Activated CD4-positive, alpha-beta T cell treated with anti-CD3 and anti-CD28 coated beads, Interleukin-2, amount 10 ng/mL, durations not matched to agents 7 days and 5 days (primary cell): ENCODE measurements around the gene HBA1. TPM values are rescaled to one million over a fixed set of nuclear protein-coding genes. Genes with fewer than 3 reads are reported as not detected.
"Not testable (repeated sequence)": the region's sequence is repeated elsewhere in the genome, so short reads cannot be mapped to it uniquely, and the experiment has no call there.

Experiments
- CTCF ChIA-PET: fragments of 350-600 bp; sonication (Branson Sonifier 250); formaldehyde crosslinking; loops from one replicate; lab custom pipeline; 2021; ENCODE audit warnings: antibody characterized with exemption; lab: Charles Lee
- POLR2A ChIA-PET: fragments of 350-600 bp; sonication (Branson Sonifier 250); formaldehyde crosslinking; loops from one replicate; lab custom pipeline; 2021; ENCODE audit warnings: antibody characterized with exemption; lab: Charles Lee
- DNase-seq: peaks from one replicate; pipeline ENCODE4 v3.0.0-alpha.2; 2020
- H3K27ac Mint-ChIP-seq: one replicate; pipeline ENCODE4 v1.8.0; 2021; ENCODE audit warnings: mild to moderate bottlenecking, moderate library complexity, mixed read lengths
- H3K27me3 Mint-ChIP-seq: one replicate; pipeline ENCODE4 v1.8.0; 2021; ENCODE audit warnings: mixed read lengths
- H3K36me3 Mint-ChIP-seq: one replicate; pipeline ENCODE4 v1.8.0; 2021; ENCODE audit warnings: low read depth, mixed read lengths
- H3K4me1 Mint-ChIP-seq: one replicate; pipeline ENCODE4 v1.8.0; 2021; ENCODE audit warnings: mixed read lengths
- H3K4me3 Mint-ChIP-seq: one replicate; pipeline ENCODE4 v1.8.0; 2021; ENCODE audit warnings: mild to moderate bottlenecking, moderate library complexity, mixed read lengths
- H3K9me3 Mint-ChIP-seq: one replicate; pipeline ENCODE4 v1.8.0; 2021; ENCODE audit warnings: mixed read lengths
- total RNA-seq, 2 experiments: library from RNA; stranded (reverse); gene quantifications; one replicate each; pipeline ENCODE4 v1.2.3, GENCODE V29; 2021

HBA1 gene
- total RNA-seq, 2 experiments from 2014 or later = not detected

- not testable (repeated sequence) for DNase-seq, H3K4me3 Mint-ChIP-seq
- CTCF ChIA-PET = interaction anchor here (1.5 kb wide), 1 partner anchor 8 kb away, joined by 3 read pairs; no protein-coding TSS in a partner anchor
Observed at GRCh38 chr16:204046-204445, 27.6 kb downstream of the HBA1 start.

GRCh38 chr16:209359-209758 is 32.9 kb downstream of the HBA1 start:
- DNase-seq, H3K27me3 Mint-ChIP-seq: not testable (repeated sequence)
- CTCF ChIA-PET = interaction anchor here (1.0 to 1.8 kb wide), 2 partner anchors 26 to 113 kb away, joined by 4 to 6 read pairs; partner anchors contain the start of gene FAM234A

More at GRCh38 chr16:204046-204445, 27.6 kb downstream of the HBA1 start:
- H3K4me1 Mint-ChIP-seq, H3K9me3 Mint-ChIP-seq, POLR2A ChIA-PET, H3K27me3 Mint-ChIP-seq, H3K27ac Mint-ChIP-seq: not testable (repeated sequence)
- peaks cover 38% of the 10 kb centered on the region for H3K36me3 Mint-ChIP-seq

GRCh38 chr16:211631-212180 is 35.2 kb downstream of the HBA1 start:
- peaks cover 24% of the 10 kb centered on the region for H3K36me3 Mint-ChIP-seq
- H3K4me1 Mint-ChIP-seq, POLR2A ChIA-PET, CTCF ChIA-PET, H3K4me3 Mint-ChIP-seq, DNase-seq, H3K27ac Mint-ChIP-seq, H3K27me3 Mint-ChIP-seq, H3K9me3 Mint-ChIP-seq: not testable (repeated sequence)

More at GRCh38 chr16:209359-209758, 32.9 kb downstream of the HBA1 start:
- peaks cover 28% of the 10 kb centered on the region for H3K36me3 Mint-ChIP-seq
- H3K9me3 Mint-ChIP-seq, H3K4me3 Mint-ChIP-seq, H3K27ac Mint-ChIP-seq, H3K4me1 Mint-ChIP-seq: not testable (repeated sequence)
- POLR2A ChIA-PET = interaction anchor here (0.5 kb wide), 1 partner anchor 51 kb away, joined by 9 read pairs; no protein-coding TSS in a partner anchor

- DNase-seq = no peak
- Mint-ChIP-seq H3K4me3 (no peak overlapping the region), H3K27me3 (no peaks in the 10 kb centered on the region), H3K9me3 (no peaks in the 10 kb centered on the region), H3K4me1 (no peaks in the 10 kb centered on the region), H3K36me3 (peaks cover 24% of the 10 kb centered on the region), H3K27ac (no peak overlapping the region)
- CTCF ChIA-PET = interaction anchor here (0.9 to 1.3 kb wide), 2 partner anchors 15 to 24 kb away, joined by 3 read pairs; no protein-coding TSS in a partner anchor
- POLR2A ChIA-PET = no interaction called here
Observed at GRCh38 chr16:212999-213398, 36.5 kb downstream of the HBA1 start.

GRCh38 chr16:220021-220420 is 43.5 kb downstream of the HBA1 start:
- Mint-ChIP-seq H3K36me3 (peaks cover 32% of the 10 kb centered on the region), H3K4me1 (no peaks in the 10 kb centered on the region), H3K27ac (no peak overlapping the region), H3K4me3 (no peak overlapping the region), H3K27me3 (no peaks in the 10 kb centered on the region), H3K9me3 (no peaks in the 10 kb centered on the region)
- POLR2A ChIA-PET = no interaction called here
- CTCF ChIA-PET = no interaction called here
- no peak for DNase-seq

Other genes with a start within 250 kb of the HBA1 start
- 10 to 100 TPM; 31.5 to 35.8 TPM for gene POLR3K, start 123.1 kb upstream of the HBA1 start, total RNA-seq
- gene SNRNP25, start 122.9 kb upstream of the HBA1 start, total RNA-seq = 10 to 100 TPM; 41.1 to 45.6 TPM
- under 1 TPM in 1 of 2 experiments, not detected in 1; 0.10 TPM for gene RHBDF1, start 104.0 kb upstream of the HBA1 start, total RNA-seq
- 10 to 100 TPM; 47.2 to 52.6 TPM for gene MPG, start 98.5 kb upstream of the HBA1 start, total RNA-seq
- gene NPRL3, start 38.0 kb upstream of the HBA1 start, total RNA-seq = 10 to 100 TPM; 37.7 to 38.9 TPM
- not detected for gene HBZ, start 24.0 kb upstream of the HBA1 start, total RNA-seq
- not detected for gene HBM, start 10.7 kb upstream of the HBA1 start, total RNA-seq
- under 1 TPM in 1 of 2 experiments, not detected in 1; 0.40 TPM for gene HBA2, start 3.8 kb upstream of the HBA1 start, total RNA-seq
- not detected for gene HBQ1, start 3.8 kb downstream of the HBA1 start, total RNA-seq
- 10 to 100 TPM; 52.6 to 53.7 TPM for gene LUC7L, start 52.8 kb downstream of the HBA1 start, total RNA-seq
- 10 to 100 TPM; 16.0 to 19.6 TPM for gene FAM234A, start 58.1 kb downstream of the HBA1 start, total RNA-seq
- gene RGS11, start 99.3 kb downstream of the HBA1 start, total RNA-seq = not detected
- not detected for gene ARHGDIG, start 103.9 kb downstream of the HBA1 start, total RNA-seq
- gene PDIA2, start 106.5 kb downstream of the HBA1 start, total RNA-seq = not detected
- 10 to 100 TPM; 25.5 to 30.6 TPM for gene AXIN1, start 176.0 kb downstream of the HBA1 start, total RNA-seq
- 10 to 100 TPM; 78.4 to 80.0 TPM for gene MRPL28, start 193.9 kb downstream of the HBA1 start, total RNA-seq
- gene PGAP6, start 205.3 kb downstream of the HBA1 start, total RNA-seq = 10 to 100 TPM; 85.2 to 99.2 TPM
- 10 to 100 TPM; 27.0 to 30.9 TPM for gene NME4, start 220.5 kb downstream of the HBA1 start, total RNA-seq
- gene DECR2, start 225.2 kb downstream of the HBA1 start, total RNA-seq = 1 to 10 TPM; 5.3 to 6.9 TPM
- gene RAB11FIP3, start 249.0 kb downstream of the HBA1 start, total RNA-seq = 10 to 100 TPM; 22.7 to 26.0 TPM